GM23338 (cell line): ENCODE data around the gene PRODH2. TPM values are rescaled to one million over a fixed set of nuclear protein-coding genes. Genes with fewer than 3 reads are reported as not detected.

ENCODE experiments used
- ATAC-seq: fragments of 200-7000 bp; cut with Tn5 transposase; 3 replicates; pipeline ENCODE4 v1.9.1; 2020
- DNase-seq: peaks from one replicate; pipeline ENCODE4 v3.0.0-alpha.2; 2015; ENCODE audit warnings: low spot score
- H2AFZ ChIP-seq: fragments of 200-600 bp; sonication (generic); 2 replicates; pipeline ENCODE4 v1.8.0; 2016; ENCODE audit warnings: antibody characterized with exemption, mild to moderate bottlenecking, moderate library complexity
- H3F3A ChIP-seq: fragments of 200-600 bp; sonication (generic); replicated peaks from 2 replicates; pipeline ENCODE4 v1.8.0; 2017; ENCODE audit warnings: antibody characterized with exemption, mixed run types, low read depth
- H3K27ac ChIP-seq: fragments of 200-600 bp; sonication (generic); 2 replicates; pipeline ENCODE4 v1.6.1; 2016; ENCODE audit warnings: low read depth
- H3K27me3 ChIP-seq: fragments of 200-600 bp; sonication (generic); 2 replicates; pipeline ENCODE4 v1.8.0; 2016; ENCODE audit warnings: mild to moderate bottlenecking, mixed run types, moderate library complexity; ENCODE audit not compliant: insufficient read depth
- H3K36me3 ChIP-seq: fragments of 200-600 bp; sonication (generic); 2 replicates; pipeline ENCODE4 v1.8.0; 2016; ENCODE audit warnings: mild to moderate bottlenecking; ENCODE audit not compliant: insufficient read depth
- H3K4me1 ChIP-seq: fragments of 200-600 bp; sonication (generic); 2 replicates; pipeline ENCODE4 v1.8.0; 2016; ENCODE audit warnings: mild to moderate bottlenecking, moderate library complexity; ENCODE audit not compliant: insufficient read depth
- H3K4me2 ChIP-seq: fragments of 200-600 bp; sonication (generic); 2 replicates; pipeline ENCODE4 v1.7.1; 2017; ENCODE audit warnings: mixed run types
- H3K4me3 ChIP-seq: fragments of 200-600 bp; sonication (generic); 2 replicates; pipeline ENCODE4 v1.6.1; 2016; ENCODE audit warnings: mixed run types
- H3K79me2 ChIP-seq: fragments of 200-600 bp; sonication (generic); replicated peaks from 2 replicates; pipeline ENCODE4 v1.8.0; 2017; ENCODE audit warnings: mild to moderate bottlenecking; ENCODE audit not compliant: insufficient read depth
- H3K9me2 ChIP-seq: fragments of 200-600 bp; sonication (generic); 2 replicates; pipeline ENCODE4 v1.8.0; 2017; ENCODE audit not compliant: insufficient read depth
- H4K20me1 ChIP-seq: fragments of 200-600 bp; sonication (generic); replicated peaks from 2 replicates; pipeline ENCODE4 v1.8.0; 2017; ENCODE audit warnings: mild to moderate bottlenecking; ENCODE audit not compliant: insufficient read depth
- H3K27ac Mint-ChIP-seq: 2 replicates; pipeline ENCODE4 v1.8.0; 2020; ENCODE audit warnings: inconsistent platforms, mild to moderate bottlenecking, moderate library complexity, mixed read lengths
- H3K27me3 Mint-ChIP-seq: 3 replicates; pipeline ENCODE4 v1.8.0; 2022; ENCODE audit warnings: low read depth, mild to moderate bottlenecking, moderate library complexity, mixed read lengths, inconsistent platforms; ENCODE audit not compliant: insufficient read depth, poor library complexity
- H3K36me3 Mint-ChIP-seq: 3 replicates; pipeline ENCODE4 v1.8.0; 2021; ENCODE audit warnings: low read depth, mild to moderate bottlenecking, inconsistent platforms, moderate library complexity, mixed read lengths
- H3K4me1 Mint-ChIP-seq: 3 replicates; pipeline ENCODE4 v1.8.0; 2020; ENCODE audit warnings: mild to moderate bottlenecking, inconsistent platforms, mixed read lengths
- H3K4me3 Mint-ChIP-seq: 3 replicates; pipeline ENCODE4 v1.8.0; 2021; ENCODE audit warnings: moderate library complexity, mild to moderate bottlenecking, inconsistent platforms, mixed read lengths
- H3K9me3 Mint-ChIP-seq: 3 replicates; pipeline ENCODE4 v1.8.0; 2020; ENCODE audit warnings: moderate library complexity, mild to moderate bottlenecking, inconsistent platforms, mixed read lengths
- CREB1 ChIP-seq: fragments of 250-450 bp; sonication (Bioruptor Pico); IDR thresholded peaks from 2 replicates; pipeline ENCODE4 v1.5.0; 2020; ENCODE audit warnings: low read depth, mild to moderate bottlenecking, moderate library complexity
- CTCF ChIP-seq, 2 experiments: fragments of 200-600 bp in 1 of 2; sonication (generic) in 1 of 2; conservative IDR thresholded peaks; 2 replicates each; pipeline versions ENCODE4 v1.5.1 to v1.6.1; 2016 to 2017; ENCODE audit warnings: antibody characterized with exemption in 2 of 2, low read depth in 2 of 2, mild to moderate bottlenecking in 2 of 2, moderate library complexity in 1 of 2
- ETS1 ChIP-seq: IDR thresholded peaks from 2 replicates; pipeline ENCODE4 v1.6.1; 2016; ENCODE audit warnings: antibody characterized with exemption
- EZH2 ChIP-seq: fragments of 200-600 bp; sonication (generic); IDR thresholded peaks from one replicate; pipeline ENCODE4 v1.8.0; 2017; ENCODE audit warnings: antibody characterized with exemption, mild to moderate bottlenecking, low read depth; ENCODE audit not compliant: unreplicated experiment
- JUNB ChIP-seq: IDR thresholded peaks from one replicate; pipeline ENCODE4 v1.6.1; 2016; ENCODE audit warnings: antibody characterized with exemption; ENCODE audit not compliant: unreplicated experiment
- POLR2AphosphoS5 ChIP-seq: IDR thresholded peaks from 2 replicates; pipeline ENCODE4 v1.6.1; 2016; ENCODE audit warnings: antibody characterized with exemption, low read depth
- REST ChIP-seq: IDR thresholded peaks from one replicate; pipeline ENCODE4 v1.6.1; 2018; ENCODE audit warnings: antibody characterized with exemption; ENCODE audit not compliant: unreplicated experiment
- STAT1 ChIP-seq: IDR thresholded peaks from one replicate; pipeline ENCODE4 v1.6.1; 2016; ENCODE audit warnings: antibody characterized with exemption; ENCODE audit not compliant: unreplicated experiment
- ZNF114 ChIP-seq: fragments of 250-450 bp; sonication (Bioruptor Pico); IDR thresholded peaks from 2 replicates; pipeline ENCODE4 v1.5.0; 2020; ENCODE audit warnings: mild to moderate bottlenecking, moderate library complexity
- ZNF331 ChIP-seq: fragments of 250-450 bp; sonication (Bioruptor Pico); IDR thresholded peaks from 2 replicates; pipeline ENCODE4 v1.5.0; 2020; ENCODE audit warnings: low read depth, mild to moderate bottlenecking, moderate library complexity
- ZNF462 ChIP-seq: fragments of 250-450 bp; sonication (Bioruptor Pico); IDR thresholded peaks from 2 replicates; pipeline ENCODE4 v1.5.0; 2020; ENCODE audit warnings: mild to moderate bottlenecking, moderate library complexity
- polyA plus RNA-seq: library from polyadenylated mRNA; unstranded; fragments of >200 nt; fragmentation: Nextera tagmentation; extraction: Ambion mirVana; gene quantifications from 2 replicates; pipeline ENCODE4 v1.2.1, GENCODE V29; 2016
- total RNA-seq: library from RNA; depleted of rRNA; stranded (reverse); fragments of >200 nt; shearing (Covaris generic); gene quantifications from 2 replicates; pipeline ENCODE4 v1.2.3, GENCODE V29; 2014

Gene PRODH2
- total and polyA plus RNA-seq, 2 experiments from 2014 or later: not detected

GRCh38 chr19:35751839-35752745, 60.6 kb downstream of the PRODH2 start:
- H3F3A ChIP-seq: 0 out of 2 replicates have a peak, but pooled peaks cover 3% of the 10 kb centered on the region
- Mint-ChIP-seq H3K36me3 (peaks cover 2% of the 10 kb centered on the region; the same call in 1 of the 3 replicates), H3K4me3 (no peak overlapping the region), H3K9me3 (no peaks in the 10 kb centered on the region; the same call in 2 of the 3 replicates), H3K4me1 (peaks cover 18% of the 10 kb centered on the region), H3K27ac (no peak overlapping the region), H3K27me3 (peaks cover 31% of the 10 kb centered on the region)
- no peaks in the 10 kb centered on the region for H3K79me2 ChIP-seq
- TF ChIP-seq EZH2: no peak
- no peak for TF ChIP-seq ZNF462 (CRISPR knock-in tag)
- no peak for TF ChIP-seq ZNF331 (CRISPR knock-in tag)
- TF ChIP-seq JUNB: no peak
- TF ChIP-seq CTCF (conservative IDR thresholded peaks at IDR 0.05; ENCODE audit: low read depth in 2 of 2): no peak
- TF ChIP-seq ETS1: no peak
- no peak for TF ChIP-seq REST
- no peak for TF ChIP-seq STAT1
- no peak for TF ChIP-seq POLR2AphosphoS5
- TF ChIP-seq CREB1: no peak
- TF ChIP-seq ZNF114 (CRISPR knock-in tag): no peak
- no peaks in the 10 kb centered on the region for H3K36me3 ChIP-seq
- ATAC-seq (no peak), DNase-seq (no peak)
- H2AFZ ChIP-seq: no peak overlapping the region
- H3K9me2 ChIP-seq: no peaks in the 10 kb centered on the region
- H3K4me3 ChIP-seq: no peak overlapping the region
- peaks cover 26% of the 10 kb centered on the region for H3K27me3 ChIP-seq
- H3K4me1 ChIP-seq: peaks cover 9% of the 10 kb centered on the region
- H3K27ac ChIP-seq: no peak overlapping the region
- no peaks in the 10 kb centered on the region for H4K20me1 ChIP-seq
- no peak overlapping the region for H3K4me2 ChIP-seq
